Measurements from ENCODE around the gene HERC5.

HERC5 gene

DNA sequence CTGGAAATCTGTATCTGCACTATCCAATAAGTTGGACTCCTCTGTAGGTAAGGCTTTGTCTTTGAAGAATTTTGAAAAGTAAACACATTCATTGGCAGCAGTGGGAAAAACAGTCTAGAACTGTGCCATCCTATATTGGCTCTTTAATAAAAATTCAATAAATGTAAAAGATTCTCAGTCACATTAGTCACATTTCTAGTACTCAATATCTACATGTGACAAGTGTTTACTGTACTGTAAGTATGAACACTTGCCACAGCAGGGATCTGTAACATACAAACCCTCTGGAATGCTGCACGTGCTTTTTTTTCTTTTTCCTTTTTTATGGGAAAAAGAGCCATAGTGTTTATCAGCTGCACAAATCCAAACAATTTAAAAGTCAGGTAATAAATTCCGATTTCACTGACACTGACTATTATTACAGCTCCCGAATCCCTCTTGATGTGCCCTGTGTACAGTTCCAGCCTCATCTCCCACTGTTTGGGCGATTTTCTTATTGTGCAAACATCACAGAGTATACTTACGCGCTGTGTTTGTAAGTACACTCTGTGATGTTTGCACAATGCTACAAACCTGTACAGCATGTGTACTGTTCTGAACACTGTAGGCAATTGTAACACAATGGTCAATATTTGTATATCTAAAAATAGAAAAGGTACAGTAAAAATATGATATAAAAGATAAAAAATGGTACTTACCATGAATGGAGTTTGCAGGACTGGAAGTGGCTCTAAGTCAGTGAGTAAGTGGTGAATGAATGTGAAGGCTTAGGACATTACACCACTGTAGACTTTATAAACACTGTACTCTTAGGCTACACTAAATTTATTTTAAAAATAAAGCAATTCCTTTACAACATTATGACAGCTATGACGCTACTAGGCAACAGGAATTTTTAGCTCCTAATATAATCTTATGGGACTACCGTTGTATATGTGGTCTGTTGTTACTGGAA is 57.9 kb downstream of the HERC5 start:
- ChIA-PET POLR2A (interaction anchor here (1.7 kb wide), 1 partner anchor 8 kb away, joined by 6 read pairs; the partner anchor contains the start of gene PYURF), CTCF (interaction anchor here (0.6 to 4.4 kb wide), 13 partner anchors 8 to 482 kb away, joined by 3 to 36 read pairs (median 4); no protein-coding TSS in a partner anchor)
- TF ChIP-seq HDGF (IDR thresholded peaks at IDR 0.05; ENCODE audit: borderline replicate concordance) (no peak), ZNF384 (IDR thresholded peaks at IDR 0.05) (no peak), ELF4 (IDR thresholded peaks at IDR 0.05) (no peak), FOXK2 (IDR thresholded peaks at IDR 0.05) (no peak), SP1 (IDR thresholded peaks at IDR 0.05) (no peak), FOXM1 (IDR thresholded peaks at IDR 0.05; ENCODE audit: borderline replicate concordance) (no peak), CTBP1 (IDR thresholded peaks at IDR 0.05; ENCODE audit: borderline replicate concordance) (no peak), ARNT (IDR thresholded peaks at IDR 0.05) (no peak), BHLHE40 (IDR thresholded peaks at IDR 0.05; ENCODE audit: borderline replicate concordance) (no peak), FOXA1 (IDR thresholded peaks at IDR 0.05) (no peak), LEF1 (IDR thresholded peaks at IDR 0.05; ENCODE audit: borderline replicate concordance) (no peak), SUZ12 (IDR thresholded peaks at IDR 0.05) (no peak), NFRKB (IDR thresholded peaks at IDR 0.05) (no peak), L3MBTL2 (conservative IDR thresholded peaks at IDR 0.05) (no peak), TARDBP (IDR thresholded peaks at IDR 0.05) (no peak)
- TF ChIP-seq, protein P1, sequence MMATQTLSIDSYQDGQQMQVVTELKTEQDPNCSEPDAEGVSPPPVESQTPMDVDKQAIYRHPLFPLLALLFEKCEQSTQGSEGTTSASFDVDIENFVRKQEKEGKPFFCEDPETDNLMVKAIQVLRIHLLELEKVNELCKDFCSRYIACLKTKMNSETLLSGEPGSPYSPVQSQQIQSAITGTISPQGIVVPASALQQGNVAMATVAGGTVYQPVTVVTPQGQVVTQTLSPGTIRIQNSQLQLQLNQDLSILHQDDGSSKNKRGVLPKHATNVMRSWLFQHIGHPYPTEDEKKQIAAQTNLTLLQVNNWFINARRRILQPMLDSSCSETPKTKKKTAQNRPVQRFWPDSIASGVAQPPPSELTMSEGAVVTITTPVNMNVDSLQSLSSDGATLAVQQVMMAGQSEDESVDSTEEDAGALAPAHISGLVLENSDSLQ (IDR thresholded peaks at IDR 0.05) = no peak

DNA sequence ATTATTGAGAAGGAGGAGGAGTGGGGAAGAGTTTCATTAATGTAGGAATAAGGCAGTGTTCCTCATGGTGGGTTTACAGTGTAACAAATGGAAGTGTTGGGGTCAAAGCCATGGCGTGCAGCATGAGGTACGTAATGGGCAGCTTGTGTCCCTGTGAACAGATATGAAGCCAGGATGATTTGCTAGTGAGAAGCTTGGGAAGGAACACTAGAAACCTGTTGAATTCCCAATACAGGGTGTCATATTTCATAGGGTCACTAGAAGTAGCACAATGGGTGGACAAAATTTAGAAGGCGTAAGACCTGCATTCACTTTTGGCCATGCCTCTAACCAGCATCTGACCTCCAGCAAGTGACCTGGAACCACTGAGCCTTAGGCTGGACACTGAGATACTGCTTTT is 59.8 kb downstream of the HERC5 start:
- CTCF ChIA-PET = interaction anchor here (1.2 to 4.4 kb wide), 2 partner anchors 298 to 301 kb away, joined by 3 to 36 read pairs; no protein-coding TSS in a partner anchor
- TF ChIP-seq FOXA1 (IDR thresholded peaks at IDR 0.05) (no peak), SP1 (IDR thresholded peaks at IDR 0.05) (no peak), CTBP1 (IDR thresholded peaks at IDR 0.05; ENCODE audit: borderline replicate concordance) (no peak), FOXM1 (IDR thresholded peaks at IDR 0.05; ENCODE audit: borderline replicate concordance) (no peak), BHLHE40 (IDR thresholded peaks at IDR 0.05; ENCODE audit: borderline replicate concordance) (no peak), LEF1 (IDR thresholded peaks at IDR 0.05; ENCODE audit: borderline replicate concordance) (no peak), TARDBP (IDR thresholded peaks at IDR 0.05) (no peak), FOXK2 (IDR thresholded peaks at IDR 0.05) (no peak), NFRKB (IDR thresholded peaks at IDR 0.05) (no peak), ELF4 (IDR thresholded peaks at IDR 0.05) (no peak)
- no peak for DNase-seq (ENCODE audit: extremely low spot score)
- POLR2A ChIA-PET = no interaction called here

More for the DNA sequence above, 57.9 kb downstream of the HERC5 start:
- no peak for DNase-seq (ENCODE audit: extremely low spot score)

DNA sequence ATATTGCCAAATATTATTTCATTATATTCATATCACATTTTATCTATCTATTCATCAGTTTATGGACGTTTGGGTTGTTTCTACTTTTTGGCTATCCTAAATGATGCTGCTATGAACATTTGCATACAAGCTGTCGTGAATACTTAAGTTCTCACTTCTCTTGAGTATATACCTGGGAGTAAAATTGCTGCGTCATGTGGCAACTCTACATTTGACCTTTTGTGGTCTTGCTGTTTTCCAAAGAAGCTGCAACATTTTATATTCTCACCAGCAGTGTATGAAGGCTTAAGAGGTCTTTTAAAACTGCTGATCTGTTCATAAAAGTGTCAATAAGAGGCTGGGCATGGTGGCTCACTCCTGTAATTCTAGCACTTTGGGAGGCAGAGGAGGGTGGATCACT is 60.9 kb downstream of the HERC5 start:
- CTCF ChIA-PET = no interaction called here
- POLR2A ChIA-PET = no interaction called here
- no peak for TF ChIP-seq FOXK2 (IDR thresholded peaks at IDR 0.05)
- TF ChIP-seq HDGF (IDR thresholded peaks at IDR 0.05; ENCODE audit: borderline replicate concordance) = no peak
- TF ChIP-seq L3MBTL2 (conservative IDR thresholded peaks at IDR 0.05) = no peak
- no peak for TF ChIP-seq FOXM1 (IDR thresholded peaks at IDR 0.05; ENCODE audit: borderline replicate concordance)
- no peak for TF ChIP-seq CTBP1 (IDR thresholded peaks at IDR 0.05; ENCODE audit: borderline replicate concordance)
- no peak for TF ChIP-seq FOXA1 (IDR thresholded peaks at IDR 0.05)
- TF ChIP-seq ARNT (IDR thresholded peaks at IDR 0.05) = no peak
- TF ChIP-seq SP1 (IDR thresholded peaks at IDR 0.05) = no peak
- TF ChIP-seq NFRKB (IDR thresholded peaks at IDR 0.05) = no peak
- no peak for TF ChIP-seq ELF4 (IDR thresholded peaks at IDR 0.05)
- TF ChIP-seq SUZ12 (IDR thresholded peaks at IDR 0.05) = no peak
- no peak for TF ChIP-seq TARDBP (IDR thresholded peaks at IDR 0.05)
- TF ChIP-seq, protein P1 (IDR thresholded peaks at IDR 0.05) = no peak
- no peak for TF ChIP-seq ZNF384 (IDR thresholded peaks at IDR 0.05)
- no peak for TF ChIP-seq LEF1 (IDR thresholded peaks at IDR 0.05; ENCODE audit: borderline replicate concordance)
- no peak for TF ChIP-seq BHLHE40 (IDR thresholded peaks at IDR 0.05; ENCODE audit: borderline replicate concordance)
- no peak for DNase-seq (ENCODE audit: extremely low spot score)

DNA sequence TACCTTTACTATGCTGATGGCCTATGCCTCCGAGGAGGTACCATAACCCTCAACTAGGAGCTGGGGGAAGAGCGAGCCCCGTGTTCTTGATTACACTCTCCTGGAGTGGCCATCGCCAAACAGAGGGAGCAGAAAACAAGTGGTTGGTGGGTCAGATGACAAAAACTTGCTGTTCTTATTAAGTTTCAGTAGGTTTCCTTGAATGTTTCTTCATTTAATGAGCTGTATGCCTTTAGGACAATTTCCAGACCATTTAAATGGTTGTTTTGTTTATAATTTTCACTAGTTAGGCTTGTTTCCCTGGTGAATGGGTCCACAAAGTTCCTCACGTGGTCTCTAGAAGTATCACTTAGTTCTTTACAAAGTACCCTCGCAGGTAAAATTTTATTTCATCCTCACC is 62.0 kb downstream of the HERC5 start:
- POLR2A ChIA-PET = no interaction called here
- CTCF ChIA-PET = no interaction called here
- DNase-seq (ENCODE audit: extremely low spot score) = no peak
- TF ChIP-seq SP1 (IDR thresholded peaks at IDR 0.05) (no peak), SUZ12 (IDR thresholded peaks at IDR 0.05) (no peak), FOXM1 (IDR thresholded peaks at IDR 0.05; ENCODE audit: borderline replicate concordance) (no peak), ARNT (IDR thresholded peaks at IDR 0.05) (no peak), BHLHE40 (IDR thresholded peaks at IDR 0.05; ENCODE audit: borderline replicate concordance) (no peak), L3MBTL2 (conservative IDR thresholded peaks at IDR 0.05) (no peak), FOXK2 (IDR thresholded peaks at IDR 0.05) (no peak), NFRKB (IDR thresholded peaks at IDR 0.05) (no peak), HDGF (IDR thresholded peaks at IDR 0.05; ENCODE audit: borderline replicate concordance) (no peak), TARDBP (IDR thresholded peaks at IDR 0.05) (no peak)

DNA sequence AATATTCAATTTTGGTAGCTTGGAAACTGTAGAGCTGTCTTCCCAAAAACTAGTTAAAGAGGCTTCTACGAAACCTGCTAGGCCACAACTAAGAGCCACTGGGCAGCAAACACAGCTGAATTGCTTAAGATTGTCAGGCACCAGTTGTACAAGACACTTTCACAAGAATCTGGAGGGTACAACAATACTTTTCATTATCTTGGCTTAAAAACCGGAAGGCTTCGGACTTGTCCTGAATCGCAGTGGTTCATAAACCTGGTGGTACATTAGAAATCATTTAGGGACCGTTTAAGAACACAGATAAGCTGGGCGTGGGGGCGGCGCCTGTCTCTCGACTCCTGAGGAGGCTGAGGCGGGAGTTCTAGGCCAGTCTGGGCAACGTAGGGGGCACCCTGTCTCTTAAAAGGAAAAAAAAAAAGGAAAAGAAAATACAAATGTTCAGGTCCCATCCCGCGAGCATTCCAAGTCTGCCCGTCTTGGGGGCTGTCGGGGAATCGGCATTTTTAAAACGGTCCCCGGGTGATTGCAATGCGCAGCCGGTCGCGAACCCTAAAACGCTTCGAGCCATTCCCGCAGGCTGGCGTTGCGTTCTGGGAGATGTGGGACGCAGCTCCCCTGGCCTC is 65.9 kb downstream of the HERC5 start:
- ChIA-PET CTCF (interaction anchor here (0.6 to 2.2 kb wide), 3 partner anchors 17 to 268 kb away, joined by 3 to 9 read pairs (median 4); no protein-coding TSS in a partner anchor), POLR2A (interaction anchor here (0.6 to 2.0 kb wide), 17 partner anchors 9 to 1230 kb away, joined by 3 to 6 read pairs (median 4); partner anchors contain the start of gene HERC5)
- TF ChIP-seq TARDBP (IDR thresholded peaks at IDR 0.05) = no peak
- TF ChIP-seq FOXM1 (IDR thresholded peaks at IDR 0.05; ENCODE audit: borderline replicate concordance) = no peak
- peak; percentile 28 for DNase-seq (ENCODE audit: extremely low spot score)

All from HEK293T (cell line).